HG02981 (cell line): ENCODE data around the gene NPIPB9.
"Not testable (repeated sequence)": the region's sequence is repeated elsewhere in the genome, so short reads cannot be mapped to it uniquely, and the experiment has no call there.

Experiments used
- ATAC-seq: cut with Tn5 transposase; IDR thresholded peaks from one replicate; pipeline ENCODE4 v1.9.1; 2021; ENCODE audit warnings: mild to moderate bottlenecking, moderate library complexity; ENCODE audit not compliant: unreplicated experiment

The NPIPB9 gene

DNA sequence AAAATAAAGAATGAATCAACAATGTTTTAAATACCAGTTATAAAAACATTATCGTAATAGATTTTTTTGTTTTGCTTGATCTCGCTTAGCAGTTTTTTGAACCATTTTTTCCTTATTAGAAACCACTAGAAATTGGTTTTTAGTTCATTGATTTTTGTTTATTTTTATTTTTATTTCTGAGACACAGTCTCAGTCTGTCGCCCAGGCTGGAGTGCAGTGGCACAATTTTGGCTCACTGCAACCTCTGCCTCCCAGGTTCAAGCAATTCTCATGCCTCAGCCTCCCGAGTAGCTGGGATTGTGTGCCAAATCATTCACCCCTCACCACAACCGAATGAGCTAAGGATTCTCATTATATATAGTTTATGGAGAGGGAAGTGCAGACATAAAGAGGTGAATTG, at the start of gene NPIPB9:
Gene NPIPB9 (plus strand): TSS at position 301 of the 400 bp plus-strand sequence.
- not testable (repeated sequence) for ATAC-seq

DNA sequence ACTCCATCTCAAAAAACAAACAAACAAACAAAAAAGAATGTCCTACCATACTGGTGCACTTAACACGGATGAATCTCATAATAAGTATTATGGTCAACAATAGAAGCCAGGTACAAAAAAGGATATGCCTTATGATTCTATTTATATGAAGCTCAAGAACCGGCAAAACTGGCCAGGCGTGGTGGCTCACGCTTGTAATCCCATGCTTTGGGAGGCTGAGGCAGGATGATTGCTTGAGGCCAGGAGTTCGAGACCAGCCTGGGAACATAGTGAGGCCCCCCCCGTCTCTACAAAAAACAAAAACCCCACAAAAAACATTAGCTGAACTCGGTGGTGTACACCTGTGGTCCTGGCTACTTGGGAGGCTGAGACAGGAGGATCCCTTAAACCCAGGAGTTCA, 47.3 kb upstream of the NPIPB9 start:
- not testable (repeated sequence) for ATAC-seq

DNA sequence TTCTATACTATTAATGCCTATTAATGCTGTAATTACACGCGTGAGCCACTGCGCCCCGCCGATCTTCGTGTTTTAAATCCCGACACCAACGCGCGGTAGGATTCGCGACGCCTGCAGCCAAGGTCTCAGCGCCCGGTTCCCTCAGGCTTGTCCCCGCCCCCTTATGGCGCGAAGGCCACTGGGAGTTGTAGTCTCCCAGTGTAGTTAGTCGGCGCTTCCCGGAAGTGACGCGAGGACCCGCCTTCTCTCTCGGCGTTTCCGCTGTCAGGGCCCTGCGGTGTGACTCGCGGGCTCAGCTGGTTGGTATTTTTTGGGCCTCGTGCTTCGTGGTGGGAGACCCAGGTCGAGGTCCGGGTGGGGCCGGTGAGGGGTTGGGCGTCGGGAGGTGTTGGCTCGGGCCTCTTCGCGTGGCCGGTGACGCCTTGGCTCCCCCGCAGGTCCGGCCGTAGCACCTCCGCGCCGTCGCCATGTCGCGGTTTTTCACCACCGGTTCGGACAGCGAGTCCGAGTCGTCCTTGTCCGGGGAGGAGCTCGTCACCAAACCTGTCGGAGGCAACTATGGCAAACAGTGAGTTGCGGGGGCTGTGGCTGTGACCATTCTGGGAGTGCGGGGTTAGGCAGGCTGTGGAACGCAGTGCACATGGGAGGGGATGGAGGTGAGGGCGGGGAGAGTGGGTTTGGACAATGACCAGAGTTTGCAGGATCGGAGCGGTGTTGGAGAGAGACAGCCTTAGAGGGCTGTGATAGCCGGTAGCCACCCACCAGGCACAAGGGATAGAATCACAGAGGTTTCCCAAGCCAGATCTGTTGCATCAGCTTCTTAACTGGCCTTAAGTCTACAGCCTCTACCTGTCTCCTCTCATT, 40.1 kb upstream of the NPIPB9 start, which contains the start of gene EIF3C:
Gene EIF3C (plus strand): TSS at position 245 of the 864 bp plus-strand sequence. CDS start 223 bp downstream, at position 468.
- ATAC-seq: peak; percentile 94

DNA sequence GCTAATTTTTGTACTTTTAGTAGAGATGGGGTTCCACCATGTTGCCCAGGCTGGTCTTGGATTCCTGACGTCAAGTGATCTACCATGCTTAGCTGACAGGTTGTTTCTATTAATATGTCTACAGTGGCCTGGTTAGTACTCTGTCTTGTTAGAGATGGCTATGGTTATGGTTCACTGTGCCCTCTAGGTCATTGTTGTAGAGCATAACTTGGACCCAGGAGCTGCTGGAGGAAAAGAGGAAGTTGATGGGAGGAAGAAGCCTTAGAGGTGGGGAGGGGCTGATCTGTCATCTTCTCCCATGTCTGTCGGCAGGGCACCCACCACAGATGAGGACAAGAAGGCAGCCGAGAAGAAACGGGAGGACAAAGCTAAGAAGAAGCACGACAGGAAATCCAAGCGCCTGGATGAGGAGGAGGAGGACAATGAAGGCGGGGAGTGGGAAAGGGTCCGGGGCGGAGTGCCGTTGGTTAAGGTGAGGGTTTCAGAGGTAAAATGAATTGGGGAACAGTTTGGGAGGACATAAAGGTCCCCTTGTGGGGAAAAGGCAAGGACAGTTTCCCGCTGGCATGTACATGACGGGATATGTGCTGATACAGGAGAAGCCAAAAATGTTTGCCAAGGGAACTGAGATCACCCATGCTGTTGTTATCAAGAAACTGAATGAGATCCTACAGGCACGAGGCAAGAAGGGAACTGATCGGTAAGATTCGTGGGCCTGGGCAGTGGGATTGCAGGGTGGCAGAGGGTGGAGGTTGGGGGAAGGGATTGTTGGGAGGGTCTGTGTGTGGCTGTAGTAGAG, 28.5 kb upstream of the NPIPB9 start:
- ATAC-seq: not testable (repeated sequence)

DNA sequence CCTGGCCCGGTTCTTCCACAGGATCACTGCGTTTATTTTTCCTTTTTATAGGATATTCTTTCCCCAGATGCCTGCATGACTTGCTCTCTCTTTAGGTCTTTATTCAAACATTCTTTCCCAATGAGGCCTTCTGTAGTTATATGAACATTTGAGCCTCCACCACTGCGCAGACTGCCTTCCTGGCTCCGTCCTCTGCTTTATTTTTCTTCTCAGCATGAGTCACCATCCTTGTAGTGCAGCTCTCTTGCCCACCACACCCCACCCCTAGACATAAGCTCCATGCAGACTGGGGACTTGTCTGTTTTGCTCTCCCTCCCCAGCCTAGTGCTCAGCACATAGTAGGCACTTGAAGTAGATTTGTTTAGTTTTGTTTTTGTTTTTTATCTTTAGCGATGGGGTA, 20.3 kb upstream of the NPIPB9 start:
- not testable (repeated sequence) for ATAC-seq

DNA sequence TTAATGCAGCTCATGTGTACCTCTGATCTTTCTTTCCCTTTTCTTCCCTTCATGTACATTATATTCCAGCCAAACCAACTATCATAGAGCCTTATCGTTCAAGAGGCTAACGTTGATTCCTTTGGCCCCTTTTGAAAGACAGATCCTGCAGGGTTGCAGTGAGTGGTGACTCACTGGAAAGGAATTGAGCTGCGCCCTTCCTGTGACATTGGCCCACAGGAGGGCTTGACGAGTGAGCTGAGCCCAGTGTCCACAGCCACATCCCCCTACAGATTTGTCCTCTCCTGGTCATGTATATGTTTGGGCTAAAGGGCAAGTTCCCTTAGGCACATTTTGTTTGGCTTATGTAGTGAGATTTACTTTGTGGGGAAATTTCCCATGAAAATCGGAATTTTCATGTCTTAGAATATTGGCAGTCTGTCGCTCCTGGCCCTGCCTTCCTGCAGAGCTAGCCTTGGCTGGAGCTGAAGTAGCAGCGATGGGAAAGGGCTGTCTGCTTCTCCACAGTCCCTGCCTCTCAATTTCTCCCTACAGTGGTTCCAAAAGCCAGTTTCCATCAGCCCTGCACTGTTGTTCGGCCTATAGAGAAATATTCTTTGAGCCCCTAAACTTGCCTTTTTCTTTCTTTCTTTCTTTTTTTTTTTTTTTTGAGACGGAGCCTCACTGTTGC, 19.0 kb upstream of the NPIPB9 start:
- ATAC-seq: not testable (repeated sequence)

DNA sequence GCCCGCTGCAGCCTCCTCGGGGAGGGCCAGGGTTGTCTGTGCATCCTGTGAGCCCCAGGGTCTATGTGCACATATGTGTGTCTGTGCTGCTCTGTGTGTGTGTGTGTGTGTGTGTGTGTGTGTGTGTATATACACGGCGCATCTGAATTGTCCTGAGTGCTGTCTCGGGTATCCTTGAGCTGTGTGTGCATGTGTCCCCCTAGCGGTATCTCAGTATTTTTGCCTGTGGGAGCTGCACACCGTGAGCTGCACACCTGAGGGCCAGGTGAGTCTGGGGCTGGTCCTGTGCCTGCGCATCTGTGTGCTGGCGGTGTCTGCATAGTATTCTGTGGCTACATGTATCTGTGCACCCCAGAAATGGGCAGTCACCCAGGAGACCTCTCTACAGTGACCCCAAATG, 11.8 kb upstream of the NPIPB9 start:
- not testable (repeated sequence) for ATAC-seq

DNA sequence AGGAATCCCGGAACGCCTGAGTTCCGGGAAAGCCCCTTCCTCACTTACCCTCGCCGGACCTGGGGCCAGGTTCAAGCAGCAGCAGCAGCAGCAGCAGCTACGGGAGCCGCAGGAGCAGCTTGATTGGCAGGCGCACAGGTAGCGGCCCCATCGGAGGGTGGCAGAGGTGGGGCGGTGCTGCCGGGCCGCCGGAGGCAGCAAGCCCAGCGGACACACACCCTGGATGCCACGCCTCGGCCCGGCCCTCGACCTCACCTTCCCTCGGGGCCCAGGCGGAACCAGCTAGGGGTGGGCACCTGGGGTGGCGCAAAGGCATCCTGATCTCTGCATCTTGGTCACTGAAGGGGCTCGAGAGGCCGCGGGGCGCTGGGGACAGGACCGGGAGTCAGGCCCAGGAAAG, 11.0 kb upstream of the NPIPB9 start:
- ATAC-seq: not testable (repeated sequence)

DNA sequence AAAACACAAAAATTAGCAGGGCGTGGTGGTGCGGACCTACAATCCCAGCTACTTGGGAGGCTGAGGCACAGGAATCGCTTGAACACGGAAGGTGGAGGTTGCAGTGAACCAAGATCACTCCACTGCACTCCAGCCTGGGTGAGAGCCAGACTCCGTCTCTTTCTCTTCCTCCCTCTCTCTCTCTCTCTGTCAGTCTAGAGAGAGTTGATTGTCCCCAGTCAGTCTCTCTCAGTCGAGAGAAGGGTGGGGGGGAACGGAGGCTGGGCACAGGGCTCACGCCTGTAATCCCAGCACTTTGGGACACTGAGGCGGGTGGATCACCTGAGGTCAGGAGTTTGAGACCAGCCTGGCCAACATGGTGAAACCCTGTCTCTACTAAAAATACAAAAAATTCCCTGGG, 10.3 kb upstream of the NPIPB9 start:
- not testable (repeated sequence) for ATAC-seq

DNA sequence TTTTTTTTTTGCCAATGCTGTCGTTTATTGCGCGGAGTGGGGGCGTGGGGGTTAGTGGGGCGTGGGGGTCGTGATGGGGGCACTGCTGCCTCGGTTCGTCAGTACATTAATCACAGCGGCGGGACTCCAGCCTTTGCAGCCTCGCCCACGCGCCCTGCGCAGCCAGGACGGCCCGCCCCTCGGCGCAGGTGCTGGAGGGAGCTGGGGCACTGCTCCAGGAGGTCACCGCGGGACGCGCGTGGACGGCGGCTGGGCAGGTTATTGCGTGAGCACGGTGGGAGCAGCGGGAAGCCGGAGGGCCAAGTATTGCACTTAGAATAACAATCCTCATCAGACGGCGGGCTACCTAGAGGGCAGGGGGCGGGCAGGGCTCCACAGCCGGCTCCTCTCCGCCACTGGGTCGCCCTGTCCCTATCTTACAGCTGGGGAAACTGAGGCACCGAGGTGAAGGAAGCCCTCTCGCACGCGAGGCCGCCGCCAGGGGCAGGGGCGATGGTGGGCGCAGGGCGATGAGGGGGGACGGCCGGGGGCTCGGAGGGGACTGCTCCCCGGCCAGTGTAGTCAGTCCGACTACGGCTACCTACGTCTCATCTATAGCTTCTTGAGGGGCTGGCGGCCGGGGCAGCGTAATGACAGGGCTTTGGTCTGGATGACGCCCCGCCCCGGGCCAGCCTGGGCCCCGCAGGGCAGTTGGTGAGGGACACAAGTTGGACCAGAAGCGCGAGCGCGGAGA, 4.8 kb upstream of the NPIPB9 start:
- not testable (repeated sequence) for ATAC-seq

DNA sequence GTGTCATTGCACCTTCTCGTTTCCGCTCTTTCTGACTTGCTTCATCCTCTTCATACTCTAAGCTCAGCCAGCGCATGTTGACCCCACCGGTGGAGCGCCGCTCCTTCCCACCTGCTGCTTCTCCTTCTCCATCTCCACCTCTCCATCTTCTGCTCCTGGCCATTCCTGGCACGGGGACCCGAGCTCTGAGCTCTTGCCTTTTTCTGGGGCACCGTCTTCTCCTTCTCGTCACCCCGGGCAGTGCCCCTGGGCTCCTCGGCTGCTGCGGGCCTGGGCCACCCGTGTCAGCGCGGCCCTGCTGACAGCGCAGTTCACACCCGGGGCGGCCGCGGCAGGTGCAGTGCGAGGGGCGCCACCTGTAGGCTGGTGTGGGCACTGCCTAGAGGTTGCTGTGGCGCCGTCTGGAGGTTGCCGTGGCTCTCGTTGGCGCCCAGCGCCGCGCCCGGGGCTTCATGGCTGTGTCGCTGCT, 1.6 kb upstream of the NPIPB9 start:
- ATAC-seq: peak; percentile 91

DNA sequence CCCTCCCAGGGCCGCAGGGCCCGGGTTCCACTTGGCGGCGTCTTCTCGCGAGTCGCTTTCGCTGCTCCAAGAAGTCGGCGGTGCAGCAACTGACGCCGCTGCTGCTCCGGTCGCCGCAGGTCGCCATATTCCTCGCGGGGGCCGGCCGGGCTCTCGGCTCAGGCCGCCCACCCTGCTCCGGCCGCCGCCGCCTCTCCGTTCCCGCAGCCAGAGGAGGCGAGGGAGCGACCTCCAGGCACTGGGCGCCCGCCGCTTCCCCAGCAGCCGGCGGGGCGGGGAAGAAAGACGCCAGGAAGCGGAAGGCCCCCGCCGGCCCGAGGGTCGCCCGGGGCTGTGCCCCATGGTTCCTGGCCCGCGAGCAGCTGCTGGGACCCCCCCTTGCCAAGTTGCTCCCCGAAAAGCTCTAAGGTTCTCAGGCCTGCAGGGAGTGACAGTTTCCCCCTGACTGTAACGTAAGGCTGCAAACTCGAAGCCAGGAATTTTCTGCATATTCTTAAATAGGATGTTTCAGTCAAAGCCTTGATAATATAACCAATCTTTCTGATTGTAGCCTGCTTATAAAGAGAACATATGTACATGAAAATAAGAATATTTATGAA, 1.0 kb upstream of the NPIPB9 start:
- ATAC-seq: peak; percentile 51

DNA sequence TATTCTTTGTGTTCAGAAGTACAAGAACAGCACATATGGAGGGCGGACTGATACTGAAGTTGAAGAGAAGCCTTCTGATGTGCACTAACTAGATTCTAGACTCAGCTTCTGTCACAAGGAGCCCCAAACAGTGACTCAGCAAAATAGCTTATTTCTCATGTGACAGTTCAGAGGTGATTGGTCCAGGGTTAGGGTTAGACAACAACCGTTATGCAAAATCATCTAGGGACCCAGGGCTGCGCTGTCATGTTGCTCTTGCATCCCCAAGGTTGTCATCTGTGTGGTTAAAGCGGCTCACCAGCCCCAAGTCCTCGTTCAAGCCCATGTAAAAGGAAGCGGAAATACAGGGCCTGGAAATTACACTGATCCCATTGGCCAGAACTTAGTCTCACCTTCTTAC, 30.1 kb downstream of the NPIPB9 start:
- ATAC-seq: not testable (repeated sequence)

DNA sequence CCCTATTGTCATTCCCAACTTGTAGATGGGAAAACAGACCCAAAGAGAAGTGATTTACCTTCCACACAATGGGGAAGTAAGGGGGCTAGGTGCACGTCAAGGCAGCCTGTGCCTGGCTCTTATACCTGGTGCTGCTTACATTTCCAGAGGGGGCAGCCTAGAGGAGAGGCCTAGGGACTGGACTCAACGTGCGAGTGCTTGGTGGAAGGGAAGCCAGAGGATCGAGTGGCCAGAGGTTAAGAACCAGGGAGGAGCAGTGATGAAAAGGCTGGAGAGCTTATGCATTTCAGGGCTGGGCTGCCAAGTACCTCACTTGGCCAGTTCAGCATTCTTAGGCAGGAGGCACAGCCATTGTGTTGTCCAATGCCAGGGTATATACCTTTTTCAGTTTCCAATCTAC, 30.8 kb downstream of the NPIPB9 start:
- not testable (repeated sequence) for ATAC-seq

DNA sequence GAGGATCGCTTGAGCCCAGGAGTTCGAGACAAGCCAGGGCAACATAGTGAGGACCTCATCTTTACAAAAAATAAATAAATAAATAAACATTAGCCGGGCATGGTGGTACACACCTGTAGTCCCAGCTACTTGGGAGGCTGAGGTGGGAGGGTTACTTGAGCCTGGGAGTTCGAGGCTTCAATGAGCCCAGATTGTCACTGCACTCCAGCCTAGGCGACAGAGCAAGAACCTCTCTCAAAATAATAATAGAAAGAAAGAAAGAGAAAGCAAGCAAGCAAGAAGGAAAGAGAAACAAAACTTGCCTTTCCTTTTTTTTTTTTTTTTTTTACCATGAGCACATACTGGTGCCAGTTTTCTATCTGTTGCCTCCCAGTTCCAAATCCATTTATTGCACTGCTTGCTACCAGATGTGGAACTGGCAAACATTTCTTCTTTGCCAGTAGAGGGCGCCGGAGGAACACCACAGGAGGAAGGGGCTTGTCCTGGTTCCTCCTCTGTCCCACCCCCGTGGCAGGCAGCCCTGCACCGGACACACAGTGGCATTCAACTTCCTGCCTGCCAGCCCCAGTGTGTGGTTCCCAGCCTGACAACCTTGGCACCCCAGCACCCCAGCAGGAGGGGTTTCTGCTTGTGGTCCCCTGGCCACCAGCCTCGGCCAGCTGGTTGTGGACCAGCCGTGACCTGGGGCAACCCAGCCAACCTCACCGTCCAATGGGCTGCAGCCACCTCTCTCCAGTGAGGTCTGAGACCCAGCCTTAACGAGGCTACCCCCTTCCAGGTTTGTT, 50.8 kb downstream of the NPIPB9 start:
- not testable (repeated sequence) for ATAC-seq

DNA sequence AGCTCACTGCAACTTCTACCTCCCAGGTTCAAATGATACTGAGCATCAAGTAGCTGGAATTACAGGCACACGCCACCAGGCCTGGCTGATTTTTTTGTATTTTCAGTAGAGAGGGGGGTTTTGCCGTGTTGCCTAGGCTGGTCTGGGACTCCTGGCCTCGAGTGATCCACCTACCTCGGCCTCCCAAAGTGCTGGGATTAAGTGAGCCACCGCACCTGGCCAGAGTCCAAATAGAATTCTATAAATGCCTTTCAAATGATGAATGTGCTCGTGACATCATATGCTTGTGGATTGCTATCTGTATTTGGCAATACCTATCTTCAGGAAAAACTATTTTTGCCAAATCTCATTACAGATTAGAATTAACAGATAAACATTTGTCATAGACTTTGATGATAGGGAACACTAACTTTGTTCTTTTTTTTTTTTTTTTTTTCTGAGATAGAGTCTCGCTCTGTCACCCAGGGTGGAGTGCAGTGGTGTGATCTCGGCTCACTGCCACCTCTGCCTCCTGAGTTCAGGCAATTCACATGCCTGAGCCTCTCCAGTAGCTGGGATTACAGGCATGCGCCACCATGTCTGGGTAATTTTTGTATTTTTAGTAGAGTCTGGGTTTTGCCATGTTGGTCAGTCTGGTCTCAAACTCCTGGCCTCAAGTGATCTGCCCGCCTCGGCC, 56.0 kb downstream of the NPIPB9 start:
- ATAC-seq: not testable (repeated sequence)

DNA sequence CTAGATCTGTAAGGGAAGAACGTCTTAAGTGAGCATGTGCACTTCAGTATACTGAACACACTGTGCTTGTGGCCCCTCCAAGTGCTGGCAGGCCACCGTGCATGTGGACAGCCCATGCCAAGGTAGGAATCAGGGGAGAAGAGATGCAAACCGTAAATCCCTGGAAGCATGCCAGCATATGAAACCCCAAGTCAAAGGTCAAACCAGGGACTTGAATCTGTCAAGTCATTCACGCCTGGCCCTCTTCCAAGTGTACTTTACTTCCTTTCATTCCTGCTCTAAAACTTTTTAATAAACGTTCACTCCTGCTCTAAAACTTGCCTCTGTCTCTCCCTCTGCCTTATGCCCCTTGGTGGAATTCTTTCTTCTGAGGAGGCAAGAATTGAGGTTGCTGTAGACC, 68.4 kb downstream of the NPIPB9 start:
- ATAC-seq: no peak

DNA sequence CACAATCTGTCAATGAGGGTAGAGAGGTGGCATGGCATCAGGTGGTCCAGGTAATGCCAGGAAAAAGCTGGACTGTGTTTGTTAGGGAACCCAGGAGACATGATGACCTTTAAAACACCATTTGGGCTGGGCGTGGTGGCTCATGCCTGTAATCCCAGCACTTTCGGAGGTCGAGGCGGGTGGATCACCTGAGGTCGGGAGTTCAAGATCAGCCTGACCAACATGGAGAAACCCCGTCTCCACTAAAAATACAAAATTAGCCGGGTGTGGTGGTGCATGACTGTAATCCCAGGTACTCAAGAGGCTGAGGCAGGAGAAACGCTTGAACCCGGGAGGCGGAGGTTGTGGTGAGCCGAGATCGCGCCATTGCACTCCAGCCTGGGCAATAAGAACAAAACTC, 69.0 kb downstream of the NPIPB9 start:
- not testable (repeated sequence) for ATAC-seq
